Measurements from ENCODE around the gene ARSA.

ARSA gene

DNA sequence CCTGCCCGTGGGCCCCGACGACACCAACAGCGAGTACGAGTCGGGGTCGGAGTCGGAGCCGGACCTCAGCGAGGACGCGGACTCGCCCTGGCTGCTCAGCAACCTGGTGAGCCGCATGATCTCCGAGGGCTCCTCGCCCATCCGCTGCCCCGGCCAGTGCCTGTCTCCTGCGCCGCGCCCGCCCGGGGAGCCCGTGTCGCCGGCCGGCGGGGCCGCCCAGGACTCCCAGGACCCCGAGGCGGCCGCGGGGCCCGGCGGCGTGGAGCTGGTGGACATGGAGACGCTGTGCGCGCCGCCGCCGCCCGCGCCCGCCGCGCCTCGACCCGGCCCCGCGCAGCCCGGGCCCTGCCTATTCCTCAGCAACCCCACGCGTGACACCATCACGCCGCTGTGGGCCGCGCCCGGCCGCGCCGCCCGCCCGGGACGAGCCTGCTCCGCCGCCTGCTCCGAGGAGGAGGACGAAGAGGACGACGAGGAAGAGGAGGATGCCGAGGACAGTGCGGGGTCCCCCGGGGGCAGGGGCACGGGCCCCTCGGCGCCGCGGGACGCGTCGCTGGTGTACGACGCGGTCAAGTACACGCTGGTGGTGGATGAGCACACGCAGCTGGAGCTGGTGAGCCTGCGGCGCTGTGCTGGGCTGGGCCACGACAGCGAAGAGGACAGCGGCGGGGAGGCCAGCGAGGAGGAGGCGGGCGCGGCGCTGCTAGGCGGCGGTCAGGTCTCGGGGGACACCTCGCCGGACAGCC lies 23.5 kb downstream of the ARSA start:
- no peak for DNase-seq (ENCODE audit: low read depth)

DNA sequence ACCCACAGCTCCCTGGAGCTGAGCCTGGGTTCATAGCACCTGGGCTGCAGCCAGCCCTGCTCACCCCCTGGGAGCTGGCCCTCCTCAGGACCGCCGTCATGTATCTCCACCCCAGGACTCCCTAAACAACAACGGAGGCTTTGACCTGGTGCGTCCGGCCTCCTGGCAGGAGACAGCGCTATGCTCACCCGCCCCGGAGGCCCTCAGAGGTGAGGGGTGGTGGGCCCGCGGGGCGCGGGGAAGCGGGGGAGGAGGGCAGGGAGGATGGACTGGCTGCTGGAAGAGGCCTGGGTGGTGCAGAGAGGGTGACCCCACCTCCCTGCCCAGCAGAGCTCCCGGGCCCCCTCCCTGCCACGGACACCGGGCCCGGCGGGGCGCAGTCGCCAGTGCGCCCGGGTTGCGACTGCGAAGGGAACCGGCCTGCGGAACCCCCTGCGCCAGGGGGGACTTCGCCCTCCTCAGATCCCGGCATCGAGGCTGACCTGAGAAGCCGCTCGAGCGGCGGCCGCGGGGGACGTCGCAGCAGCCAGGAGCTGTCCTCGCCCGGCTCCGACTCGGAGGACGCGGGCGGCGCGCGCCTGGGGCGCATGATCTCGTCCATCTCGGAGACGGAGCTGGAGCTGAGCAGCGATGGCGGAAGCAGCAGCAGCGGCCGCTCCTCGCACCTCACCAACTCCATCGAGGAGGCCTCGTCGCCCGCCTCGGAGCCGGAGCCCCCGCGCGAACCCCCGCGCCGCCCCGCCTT lies 24.3 kb downstream of the ARSA start:
- no peak for DNase-seq (ENCODE audit: low read depth)

DNA sequence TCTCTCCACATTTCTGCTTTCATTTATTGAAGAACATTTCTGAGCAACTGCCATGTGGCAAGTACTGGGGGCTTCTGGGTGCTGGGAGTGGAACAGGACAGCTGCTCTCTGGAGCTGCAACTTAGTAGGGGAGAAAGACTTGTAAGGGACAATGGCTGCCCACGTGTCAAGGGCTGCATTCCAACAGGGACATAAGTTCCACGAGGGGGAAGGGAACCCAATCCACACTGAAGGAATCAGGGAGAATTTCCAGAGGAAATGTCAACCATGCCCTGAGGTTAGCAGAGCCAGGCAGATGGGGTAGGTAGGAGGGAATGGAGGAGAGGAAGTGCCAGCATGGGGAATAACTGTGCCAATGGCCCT lies 25.6 kb downstream of the ARSA start:
- no peak for DNase-seq (ENCODE audit: low read depth)

DNA sequence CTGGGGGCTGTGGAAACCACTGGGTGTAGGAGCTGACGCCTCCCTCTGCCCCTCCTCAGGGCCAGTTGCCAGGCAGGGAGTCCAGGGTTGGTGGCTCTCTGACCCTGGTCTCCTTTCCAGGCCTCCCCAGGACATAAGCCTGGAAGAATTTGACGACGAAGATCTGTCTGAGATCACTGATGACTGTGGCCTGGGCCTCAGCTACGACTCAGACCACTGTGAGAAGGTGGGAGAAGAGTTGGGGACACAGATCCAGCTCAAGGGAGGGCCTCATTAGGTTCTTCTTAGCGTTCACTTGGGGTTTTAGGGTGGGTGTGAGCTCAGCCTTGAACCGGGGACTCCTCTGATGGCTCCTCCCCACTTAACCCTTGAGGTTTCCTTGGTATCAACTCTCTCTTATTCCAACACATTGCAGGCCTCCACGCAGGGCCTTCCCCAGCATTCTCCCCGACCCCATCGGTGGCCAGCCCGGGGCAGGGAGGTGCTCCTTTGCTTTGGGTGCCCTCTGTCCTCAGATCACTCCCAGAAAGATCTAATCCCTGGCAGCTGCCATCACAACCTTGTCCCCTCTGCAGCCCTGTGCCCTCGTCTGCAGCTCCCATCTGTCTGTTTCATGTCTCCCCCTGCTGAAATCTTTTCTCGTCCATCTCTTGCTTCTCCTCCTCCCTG lies 26.1 kb downstream of the ARSA start:
- DNase-seq (ENCODE audit: low read depth): no peak

DNA sequence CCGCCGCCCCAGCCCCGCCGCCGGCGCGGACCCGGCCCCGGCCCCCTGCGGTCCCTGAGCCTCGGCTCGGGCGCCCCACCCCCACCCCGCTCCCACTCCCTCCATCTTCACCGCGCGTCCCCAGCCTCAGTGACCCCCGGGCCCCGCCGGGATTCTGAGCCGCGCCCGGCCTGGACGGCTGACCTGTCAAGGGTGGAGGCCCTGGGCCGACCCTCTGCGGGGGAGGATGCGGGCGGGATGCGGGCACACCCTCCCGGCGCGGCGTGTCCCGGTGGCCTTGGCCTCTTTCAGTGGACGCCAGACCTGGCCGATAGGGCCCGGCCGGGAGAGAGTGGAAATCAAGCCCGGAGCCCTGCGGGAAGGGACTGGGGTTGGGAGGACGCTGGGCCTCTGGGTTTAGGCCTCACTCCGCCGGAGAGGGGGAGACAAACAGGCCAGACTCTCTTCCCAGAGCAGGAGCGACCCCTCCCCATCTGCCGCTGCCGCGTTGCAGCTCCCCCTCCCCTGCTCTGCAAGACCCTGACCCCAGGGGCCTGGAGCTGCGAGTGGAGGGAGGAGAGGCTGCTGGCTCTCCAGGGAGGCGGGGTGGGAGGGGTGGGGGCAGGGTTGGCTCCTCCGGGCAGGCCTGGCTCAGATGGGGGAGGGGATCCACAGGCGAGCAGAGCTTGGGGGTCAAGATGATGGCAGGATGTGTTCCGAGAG lies 26.8 kb downstream of the ARSA start:
- no peak for DNase-seq (ENCODE audit: low read depth)

DNA sequence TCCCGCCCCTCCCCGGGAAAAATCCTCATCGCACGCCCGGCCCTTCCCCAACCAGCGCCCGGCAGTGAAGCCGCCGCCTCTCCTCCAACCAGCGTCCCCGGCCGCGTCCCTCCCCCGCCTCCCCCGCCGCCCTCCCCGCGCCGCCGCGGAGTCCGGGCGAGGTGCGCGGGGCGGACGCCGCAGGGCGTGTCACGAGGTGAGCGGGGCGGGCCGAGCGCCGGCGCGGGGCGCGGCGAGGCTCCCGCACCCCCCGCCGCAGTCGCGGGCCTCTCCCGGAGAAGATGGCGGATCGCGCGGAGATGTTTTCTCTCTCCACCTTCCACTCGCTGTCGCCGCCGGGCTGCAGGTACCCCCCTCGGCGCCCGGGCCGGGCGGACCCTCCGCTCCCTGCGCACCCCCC lies 27.4 kb downstream of the ARSA start, which contains the start of gene MAPK8IP2:
MAPK8IP2 (plus strand) TSS at position 256 of the 400 bp plus-strand sequence; CDS start at position 282, 26 bp downstream.
- DNase-seq (ENCODE audit: low read depth): no peak

DNA sequence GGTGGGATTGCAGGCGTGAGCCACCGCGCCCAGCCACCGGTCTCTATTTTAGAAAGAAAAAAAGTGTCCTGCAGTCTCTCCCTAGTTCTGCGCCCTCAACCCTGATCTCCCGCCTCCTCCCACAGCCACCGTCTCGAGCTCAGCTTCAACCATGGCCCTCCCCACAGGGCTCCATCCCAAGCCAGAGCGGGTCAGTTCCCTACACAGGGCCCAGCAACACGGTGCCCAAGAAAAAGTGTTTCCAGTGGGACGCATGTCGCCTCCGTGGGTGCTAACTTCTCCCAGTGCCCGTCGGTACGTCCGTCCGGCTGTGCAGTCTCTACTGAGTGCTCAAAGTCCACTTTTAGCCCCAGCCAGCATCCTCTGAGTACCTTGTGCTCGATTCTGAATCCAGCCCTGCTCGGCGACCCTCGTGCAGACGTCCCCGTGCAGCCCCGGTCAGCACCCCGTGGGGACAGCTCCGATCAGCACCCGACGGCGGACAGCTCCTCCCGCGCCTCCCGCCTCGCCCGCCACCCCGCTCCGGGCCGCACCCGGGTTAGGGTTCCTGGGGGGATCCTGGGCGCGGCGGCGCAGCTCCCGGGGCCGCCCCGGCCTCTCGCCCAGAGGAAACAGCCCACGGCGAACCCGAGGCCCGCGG lies 28.0 kb downstream of the ARSA start:
- peak; percentile 42 for DNase-seq (ENCODE audit: low read depth)

DNA sequence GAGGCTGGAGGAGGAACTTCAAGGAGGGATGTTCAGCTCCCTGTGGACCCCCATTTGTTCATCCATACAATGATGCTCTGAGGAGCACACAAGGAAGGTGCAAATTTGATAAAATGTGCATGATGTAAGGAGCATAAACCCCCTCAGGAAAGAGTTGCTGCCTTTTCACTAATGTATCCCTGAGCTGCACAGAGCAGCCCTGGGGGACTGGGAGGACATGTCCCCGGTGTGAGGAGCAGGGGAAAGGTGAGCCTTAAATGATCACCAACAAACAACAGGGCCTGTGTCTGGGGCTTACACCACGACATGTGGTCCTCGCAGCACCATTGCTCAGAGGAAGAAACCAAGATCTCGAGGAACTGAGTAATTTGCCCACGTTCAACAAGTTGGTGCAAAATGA lies 30.9 kb downstream of the ARSA start:
- DNase-seq (ENCODE audit: low read depth): no peak

DNA sequence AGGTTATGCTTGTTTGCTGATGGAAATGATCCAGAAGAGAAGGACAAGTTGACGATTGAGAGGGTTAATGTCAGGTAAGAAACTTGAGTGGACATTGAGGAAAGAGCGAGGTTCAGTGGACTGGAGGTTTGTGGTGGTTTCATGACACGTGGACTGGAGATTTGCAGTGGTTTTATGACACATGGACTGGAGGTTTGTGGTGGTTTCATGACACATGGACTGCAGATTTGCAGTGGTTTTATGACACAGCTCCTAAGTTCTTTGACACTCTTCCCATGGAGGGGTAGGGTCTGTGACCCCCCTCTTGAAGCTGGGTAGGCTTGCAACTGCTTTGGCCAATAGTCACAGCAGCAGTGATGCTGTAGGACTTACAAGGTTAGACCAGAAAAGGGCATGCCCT lies 32.8 kb downstream of the ARSA start:
- no peak for DNase-seq (ENCODE audit: low read depth)

DNA sequence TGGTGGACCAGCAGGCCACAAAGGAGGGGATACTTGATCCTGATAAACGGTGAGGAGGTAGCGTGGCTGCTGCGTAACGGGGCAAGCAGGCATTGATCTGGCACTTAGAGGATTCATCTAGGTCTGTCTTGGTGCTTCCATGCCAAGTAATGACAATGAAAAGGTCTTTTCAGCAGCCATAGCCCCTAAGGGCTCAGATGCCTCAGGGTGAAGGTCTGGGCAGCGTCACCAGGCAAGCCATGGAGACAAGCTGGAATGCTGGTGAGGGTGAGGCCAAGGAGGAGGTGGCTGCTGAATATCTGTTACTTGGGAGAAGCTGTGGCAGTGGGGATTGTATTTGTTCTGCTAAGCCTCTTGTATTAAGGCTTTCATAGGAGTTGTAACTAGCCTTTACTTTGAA lies 40.5 kb downstream of the ARSA start:
- no peak for DNase-seq (ENCODE audit: low read depth)

DNA sequence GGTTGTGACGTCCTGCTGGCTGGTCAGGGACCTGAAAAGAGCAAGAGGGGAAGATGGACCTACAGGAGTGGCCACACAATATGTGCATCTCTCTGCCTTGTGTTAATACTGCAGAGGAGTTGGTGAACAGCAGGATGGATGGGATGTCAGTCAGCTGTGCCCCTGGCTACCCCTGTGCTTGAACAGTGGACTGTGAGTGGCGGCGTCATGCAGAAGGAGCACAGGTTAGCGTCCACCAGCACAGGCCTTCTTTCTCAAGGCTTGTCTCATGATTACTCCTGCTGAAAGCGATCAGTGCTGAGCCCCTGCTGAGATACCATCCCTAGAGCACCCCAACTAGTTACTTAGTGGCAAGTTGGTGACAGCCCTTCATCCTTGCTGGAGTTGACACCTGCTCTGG lies 41.5 kb downstream of the ARSA start:
- no peak for DNase-seq (ENCODE audit: low read depth)

DNA sequence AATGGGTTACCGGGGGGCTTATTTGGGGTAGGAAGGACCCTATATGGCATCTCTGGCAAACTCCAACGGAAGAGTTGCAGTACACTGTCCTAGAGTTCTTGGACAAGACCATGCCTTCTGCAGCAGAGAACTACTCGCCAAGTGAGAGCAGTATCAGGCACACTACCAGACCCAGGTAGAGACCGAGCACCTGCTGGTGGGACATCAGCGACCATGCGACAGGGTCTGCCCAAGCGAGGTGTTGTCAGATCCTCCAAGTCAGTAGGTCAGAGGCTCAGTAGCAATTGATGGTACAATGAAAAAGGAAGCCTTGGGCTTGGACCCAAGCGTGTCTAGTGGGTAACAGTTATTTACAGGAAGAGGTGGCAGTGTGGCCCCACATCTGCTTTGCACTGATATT lies 42.2 kb downstream of the ARSA start:
- no peak for DNase-seq (ENCODE audit: low read depth)

DNA sequence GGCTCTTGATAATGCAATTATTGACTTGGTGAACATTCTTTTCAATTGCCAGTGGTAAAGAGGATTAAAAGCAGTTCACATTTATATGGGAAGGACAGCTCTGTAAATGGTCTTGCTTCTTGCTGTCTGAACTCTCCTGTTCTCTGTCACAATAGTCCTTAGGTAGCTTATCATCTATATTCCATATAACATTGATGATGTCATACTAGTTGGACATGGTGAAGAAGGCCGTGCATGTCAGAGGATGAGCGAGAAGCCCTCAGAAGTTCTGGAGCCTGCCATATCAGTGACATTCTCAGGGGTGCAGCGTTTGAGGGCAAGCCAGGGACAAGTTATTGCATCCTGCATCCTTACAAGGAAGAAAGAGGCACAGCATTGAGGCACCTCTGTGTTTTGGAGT lies 42.7 kb downstream of the ARSA start:
- DNase-seq (ENCODE audit: low read depth): no peak

DNA sequence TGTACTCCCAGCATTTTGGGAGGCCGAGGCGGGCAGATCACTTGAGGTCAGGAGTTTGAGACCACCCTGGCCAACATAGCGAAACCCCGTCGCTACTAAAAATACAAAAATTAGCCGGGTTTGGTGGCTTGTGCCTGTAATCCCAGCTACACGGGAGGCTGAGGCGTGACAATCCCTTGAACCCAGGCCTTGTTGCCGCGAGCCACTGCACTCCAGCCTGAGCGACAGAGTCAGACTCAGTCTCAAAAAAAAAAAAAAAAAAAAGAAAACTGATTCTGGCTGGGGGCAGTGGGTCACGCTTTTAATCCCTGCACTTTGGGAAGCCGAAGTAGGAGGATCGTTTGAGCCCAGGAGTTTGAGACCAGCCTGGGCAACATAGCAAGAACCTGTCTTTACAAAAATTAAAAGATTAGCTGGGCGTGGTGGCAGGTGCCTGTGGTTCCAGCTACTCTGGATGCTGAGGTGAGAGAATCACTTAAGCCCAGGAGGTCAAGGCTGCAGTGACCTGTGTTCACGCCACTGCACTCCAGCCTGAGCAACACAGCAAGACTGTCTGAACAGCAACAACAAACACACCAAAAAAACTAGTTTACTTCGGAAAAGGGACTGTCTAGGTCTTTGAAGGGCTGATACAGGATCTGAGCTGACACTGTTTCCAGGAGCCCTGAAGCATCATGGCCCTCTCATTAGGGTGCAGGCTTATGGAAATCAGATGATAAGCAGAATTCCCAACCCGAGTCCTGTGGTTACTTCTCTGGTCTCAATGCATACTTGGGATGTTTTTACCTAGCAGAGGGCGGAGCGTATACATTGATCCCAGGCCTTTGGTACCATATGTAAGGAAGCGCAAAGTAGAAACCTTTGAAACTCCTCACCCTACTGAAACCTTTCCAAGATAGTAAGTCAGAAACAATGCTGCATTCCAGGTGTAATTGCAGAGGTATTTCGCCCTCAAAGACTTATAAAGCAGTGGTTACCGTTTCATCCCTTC lies 43.6 kb downstream of the ARSA start:
- no peak for DNase-seq (ENCODE audit: low read depth)

DNA sequence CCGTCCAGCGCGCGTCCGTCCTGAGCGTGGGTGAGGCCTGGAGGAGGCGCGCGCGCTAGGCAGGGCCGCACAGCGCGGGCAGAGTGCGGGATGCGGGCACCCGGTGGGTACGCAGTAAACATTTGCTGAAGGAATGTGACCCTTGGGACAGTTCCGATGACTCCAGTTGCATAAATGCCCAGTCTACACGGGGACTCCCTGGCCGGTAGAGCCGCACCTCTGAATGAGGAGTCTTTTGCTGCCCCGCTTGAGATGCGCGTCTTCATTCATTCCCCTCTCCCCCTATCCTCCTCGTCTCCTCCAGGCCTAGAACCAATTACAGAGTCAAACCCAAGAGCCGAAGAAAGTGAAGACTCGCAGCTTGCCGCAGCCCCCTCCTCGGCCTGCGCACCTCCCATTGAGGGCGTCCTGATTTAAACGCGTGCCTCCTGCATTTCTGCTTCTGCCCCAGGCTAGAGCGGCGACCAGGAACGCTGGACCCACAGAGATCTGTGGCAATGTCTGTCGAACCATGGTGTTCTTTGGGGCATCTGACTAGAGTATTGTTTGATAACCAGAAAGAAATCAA lies 44.6 kb downstream of the ARSA start:
- DNase-seq (ENCODE audit: low read depth): no peak

DNA sequence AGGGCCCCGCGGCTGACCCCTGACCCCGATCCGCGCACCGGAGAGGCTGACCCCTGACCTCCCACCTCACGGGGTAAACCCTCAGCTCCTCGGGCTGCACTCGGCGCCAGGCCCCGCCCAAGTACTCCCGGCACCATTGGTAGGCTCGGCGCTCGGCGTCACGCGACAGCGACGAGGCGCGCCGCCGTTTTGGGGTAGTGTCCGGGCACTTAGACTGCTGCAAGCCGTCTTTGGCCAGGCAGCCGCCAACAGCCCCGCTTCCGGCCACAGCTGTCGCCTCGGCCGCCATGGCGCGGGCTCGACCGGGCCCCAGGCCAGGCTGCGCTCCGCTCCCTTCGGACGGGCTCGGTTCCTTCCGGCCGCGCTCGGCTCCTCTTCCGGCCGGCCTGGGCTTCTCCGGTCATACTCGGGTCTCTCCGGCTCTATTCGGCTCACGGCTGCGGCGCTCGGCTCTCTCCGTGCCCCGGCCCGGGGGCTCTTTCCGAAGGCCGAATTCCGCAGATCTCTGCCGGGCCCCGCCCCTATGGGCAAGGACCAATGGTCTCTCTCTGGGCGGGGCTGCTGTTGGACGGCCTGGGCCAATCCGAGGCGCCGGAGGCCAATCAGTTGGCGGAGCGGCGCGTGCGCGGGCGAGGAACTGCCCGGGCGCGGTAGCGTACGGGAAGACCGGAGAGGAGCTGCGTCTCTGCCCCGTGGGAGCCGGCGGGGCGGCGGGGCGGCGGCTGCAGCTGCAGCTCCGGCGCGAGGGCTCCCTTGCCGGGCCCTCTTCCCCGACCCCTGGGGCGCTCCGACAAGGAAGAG lies 45.3 kb downstream of the ARSA start, which contains the start of gene CHKB:
CHKB (minus strand) TSS at position 357 of the 801 bp plus-strand sequence; CDS start at position 289, 68 bp downstream.
- peak; percentile 98 for DNase-seq (ENCODE audit: low read depth)

DNA sequence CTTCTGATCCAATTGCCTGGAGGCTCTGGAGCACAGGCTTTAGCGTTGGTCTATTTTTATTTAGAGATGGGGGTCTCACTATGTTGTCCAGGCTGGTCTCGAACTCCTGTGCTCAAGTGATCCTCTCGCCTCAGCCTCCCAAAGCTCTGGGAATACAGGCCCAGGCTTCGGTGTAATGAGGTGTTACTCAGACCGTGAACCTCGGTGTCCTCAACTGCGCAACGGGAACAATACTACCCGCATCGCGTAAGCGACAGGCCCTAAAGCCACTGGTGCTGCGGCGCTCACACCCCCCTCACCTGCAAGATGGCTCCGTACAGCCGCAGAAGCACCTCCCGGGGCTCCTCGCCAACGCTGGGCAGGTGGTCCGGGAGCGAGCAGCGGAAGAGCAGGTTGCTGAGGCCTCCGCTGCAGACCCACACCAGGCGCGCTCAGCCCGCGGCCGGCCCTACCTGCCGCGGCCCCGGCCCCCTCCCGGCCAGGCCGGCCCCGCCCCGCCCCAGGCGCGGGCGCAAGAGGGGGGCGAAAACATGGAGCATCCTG lies 45.9 kb downstream of the ARSA start:
- DNase-seq (ENCODE audit: low read depth): no peak

DNA sequence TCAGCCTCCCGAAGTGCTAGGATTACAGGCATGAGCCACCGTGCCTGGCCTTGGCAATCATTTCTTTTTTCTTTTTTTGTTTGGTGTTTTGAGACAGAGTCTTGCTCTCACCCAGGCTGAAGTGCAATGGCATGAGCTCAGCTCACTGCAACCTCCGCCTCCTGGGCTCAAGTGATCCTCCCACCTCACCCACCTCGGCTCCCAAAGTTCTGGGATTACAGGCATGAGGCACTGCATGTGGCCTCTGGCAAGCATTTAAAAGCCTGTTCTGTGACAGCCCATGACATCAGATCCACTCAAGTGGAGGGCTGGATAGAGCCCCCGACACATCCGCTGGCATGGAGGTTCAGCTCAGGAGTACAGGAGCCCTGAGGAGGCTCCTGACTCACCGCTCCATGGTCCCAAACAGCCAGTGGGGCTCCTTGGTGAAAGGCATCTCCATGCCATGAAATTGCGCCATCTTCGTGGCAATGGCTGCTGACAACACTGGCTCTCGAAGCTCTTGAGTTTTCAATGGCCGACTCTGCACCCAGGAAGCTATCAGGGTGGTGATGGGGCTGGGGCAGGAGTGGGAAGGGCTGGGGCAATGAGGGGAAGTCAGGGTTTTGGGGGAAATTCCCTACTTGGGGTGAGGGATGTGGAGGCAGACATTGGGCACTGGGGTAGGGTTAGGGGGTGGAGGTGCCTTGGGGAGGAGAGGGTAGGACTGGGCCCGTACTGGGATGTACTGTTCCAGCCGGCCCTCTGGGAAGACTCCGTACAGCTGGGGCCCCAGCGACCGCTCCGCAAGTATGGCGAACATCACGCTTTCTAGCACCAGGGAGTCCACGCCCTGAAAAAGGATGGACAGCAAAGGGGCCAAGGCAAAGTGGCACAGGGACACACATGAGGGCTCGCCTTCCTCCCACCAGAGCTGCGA lies 46.7 kb downstream of the ARSA start:
- no peak for DNase-seq (ENCODE audit: low read depth)

Measured in activated gamma-delta T cell treated with anti-CD3 and anti-CD28 coated beads, Interleukin-2, amount 50 U/mL, for 16 hours (primary cell).